Hypothalamus (tissue), 51 donors: ENCODE results near the gene FNTB.
A peak's percentile ranks its signal among the peaks of the same experiment; 100 is the strongest.
"Not testable (repeated sequence)": the region's sequence is repeated elsewhere in the genome, so short reads cannot be mapped to it uniquely, and the experiment has no call there.

ENCODE experiments used
- DNase-seq, 51 donors: peaks; one replicate each; lab custom pipeline; 2025; lab: John Stamatoyannopoulos, UW

Gene FNTB

DNA sequence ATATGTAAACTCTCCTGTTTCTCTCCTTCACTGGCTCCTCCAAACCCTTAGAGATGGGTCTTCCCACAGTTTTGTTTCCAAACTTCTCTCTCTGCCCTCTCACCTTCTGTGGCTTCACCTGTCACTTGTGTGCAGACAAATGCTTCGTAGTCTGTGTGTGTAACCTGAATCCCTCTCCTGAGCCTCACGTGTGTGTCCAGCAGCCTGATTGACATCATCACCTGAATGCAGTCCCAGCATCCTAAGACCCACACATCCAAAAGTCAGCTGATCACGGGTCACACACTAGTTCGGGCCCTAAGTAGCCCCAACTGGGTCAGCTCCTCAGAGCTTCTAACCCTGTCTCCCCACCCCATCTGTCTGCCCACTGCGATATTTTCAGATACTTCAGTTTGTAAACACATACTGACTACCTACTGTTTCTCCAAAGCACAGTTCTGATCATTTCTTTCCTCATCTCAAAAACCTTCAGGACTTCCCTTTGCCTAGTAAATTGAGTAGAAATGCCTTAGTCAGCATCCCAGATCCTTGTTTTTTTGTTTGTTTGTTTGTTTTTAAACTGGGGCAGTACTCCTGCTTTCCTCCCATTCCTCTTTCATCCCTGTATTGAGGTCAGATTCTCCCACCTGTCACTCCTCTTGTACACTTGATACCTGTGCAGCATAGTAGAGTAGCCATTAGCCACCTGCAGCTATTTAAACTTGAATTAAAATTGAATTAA, 23.7 kb downstream of the FNTB start:
- DNase-seq, result no peak

DNA sequence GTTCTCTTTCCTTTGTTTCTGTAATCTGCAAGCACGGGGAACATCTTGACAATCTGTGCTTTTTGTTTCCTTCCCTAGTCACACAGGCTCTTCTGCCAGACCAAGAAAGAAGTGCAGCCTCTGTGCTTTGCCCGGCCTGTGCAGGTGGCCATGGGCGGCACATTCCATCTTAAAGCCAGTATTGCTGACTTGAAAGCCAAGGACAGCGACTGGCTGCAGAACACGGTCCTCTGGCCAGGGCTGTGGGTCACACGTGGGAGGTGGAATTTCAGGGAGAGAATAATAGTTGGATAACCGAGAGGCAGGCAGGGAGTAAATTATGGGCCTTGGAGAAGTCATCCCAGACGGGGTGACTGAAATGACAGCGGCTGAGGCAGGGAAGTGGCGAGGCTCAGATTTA, 24.8 kb downstream of the FNTB start:
- DNase-seq, result no peak

- DNase-seq, result no peak
These were observed 25.7 kb downstream of the FNTB start for GRCh38 chr14:65012353-65012752.

GRCh38 chr14:65015391-65015790, 28.7 kb downstream of the FNTB start:
- peak in 32 of 51 donors; percentile 9 to 81 (median 44) for DNase-seq

DNA sequence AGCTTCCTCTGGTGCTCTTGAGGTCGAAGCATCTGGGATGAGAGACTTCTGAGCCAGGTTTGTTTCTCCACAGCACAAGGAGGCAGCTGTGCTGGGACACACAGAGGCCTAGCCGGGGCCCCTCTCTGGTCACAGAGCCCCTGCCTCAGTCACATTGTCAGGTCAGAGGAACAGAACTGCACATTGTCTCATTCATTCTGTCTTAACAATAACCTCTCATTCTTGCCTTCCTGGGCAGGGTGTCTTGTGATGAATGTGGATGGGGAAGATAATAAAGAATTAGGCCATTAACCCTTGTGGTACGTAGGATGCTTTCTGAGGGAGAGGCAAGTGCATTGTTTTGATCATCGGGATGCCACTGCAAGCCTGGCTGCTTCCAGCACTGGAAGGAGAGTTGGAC, 29.8 kb downstream of the FNTB start:
- DNase-seq, result peak in 18 of 51 donors; percentile 2 to 66 (median 29)

DNA sequence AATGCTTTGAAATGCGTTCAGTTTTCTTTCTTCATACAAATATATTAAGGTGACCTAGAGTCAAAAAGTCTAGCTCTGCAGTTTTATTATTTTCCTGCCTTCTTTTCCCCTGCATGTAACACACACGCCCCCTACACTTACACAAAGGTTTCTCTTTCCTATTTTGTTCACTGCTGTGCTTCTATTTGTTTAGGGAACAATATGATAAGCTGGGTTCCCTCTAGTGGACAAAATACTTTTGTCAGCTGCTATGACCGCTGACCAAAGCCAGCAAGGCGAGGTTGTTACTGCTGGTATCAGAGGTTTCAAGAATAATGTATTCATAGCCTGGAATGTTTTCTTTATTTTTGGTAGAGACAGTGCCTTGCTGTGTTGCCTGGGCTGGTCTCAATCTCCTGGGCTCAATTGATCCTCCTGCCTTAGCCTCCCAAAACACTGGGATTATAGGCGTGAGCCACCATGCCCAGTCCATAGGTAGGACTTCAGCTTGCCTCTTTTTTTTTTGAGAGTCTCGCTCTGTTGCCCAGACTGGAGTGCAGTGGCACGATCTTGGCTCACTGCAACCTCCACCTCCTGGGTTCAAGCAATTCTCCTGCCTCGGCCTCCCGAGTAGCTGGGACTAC, 33.4 kb downstream of the FNTB start:
- peak in 15 of 51 donors; percentile 5 to 67 (median 21) for DNase-seq

DNA sequence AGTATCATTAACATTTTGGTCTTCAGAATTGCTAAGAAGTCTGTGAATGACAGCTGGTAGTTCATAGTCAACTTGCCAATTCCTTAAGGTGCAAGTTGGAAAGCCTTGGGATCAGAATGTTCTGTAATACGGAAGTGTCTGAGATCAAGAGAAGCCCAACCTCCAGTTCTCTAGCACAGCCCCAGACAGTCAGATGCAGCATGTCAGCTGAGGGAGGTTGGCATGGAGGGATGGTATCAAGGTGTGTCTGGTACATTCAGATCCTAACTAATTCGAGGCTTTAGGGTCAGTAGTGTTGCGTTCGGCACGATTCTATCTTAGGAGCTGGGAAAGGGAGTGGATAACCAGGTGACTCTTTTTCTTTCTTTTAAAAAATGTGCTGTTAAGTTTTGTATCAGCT, 38.3 kb downstream of the FNTB start:
- DNase-seq, result no peak

- DNase-seq, result no peak
These were observed 39.1 kb downstream of the FNTB start for GRCh38 chr14:65025818-65026217.

DNA sequence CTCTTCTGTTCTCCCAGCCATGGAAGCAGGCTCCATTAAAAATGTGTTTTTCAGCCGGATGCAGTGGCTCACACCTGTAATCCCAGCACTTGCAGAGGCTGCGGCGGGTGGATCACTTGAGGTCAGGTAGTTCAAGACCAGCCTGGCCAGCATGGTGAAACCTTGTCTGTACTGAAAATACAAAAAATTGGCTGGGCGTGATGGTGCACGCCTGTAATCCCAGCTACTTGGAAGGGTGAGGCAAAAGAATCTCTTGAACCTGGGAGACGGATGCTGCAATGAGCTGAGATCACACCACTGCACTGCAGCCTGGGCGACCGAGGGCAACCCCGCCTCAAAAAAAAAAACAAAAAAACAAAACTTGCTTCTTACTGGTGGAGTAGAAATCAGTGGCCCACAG, 39.8 kb downstream of the FNTB start:
- no peak for DNase-seq

DNA sequence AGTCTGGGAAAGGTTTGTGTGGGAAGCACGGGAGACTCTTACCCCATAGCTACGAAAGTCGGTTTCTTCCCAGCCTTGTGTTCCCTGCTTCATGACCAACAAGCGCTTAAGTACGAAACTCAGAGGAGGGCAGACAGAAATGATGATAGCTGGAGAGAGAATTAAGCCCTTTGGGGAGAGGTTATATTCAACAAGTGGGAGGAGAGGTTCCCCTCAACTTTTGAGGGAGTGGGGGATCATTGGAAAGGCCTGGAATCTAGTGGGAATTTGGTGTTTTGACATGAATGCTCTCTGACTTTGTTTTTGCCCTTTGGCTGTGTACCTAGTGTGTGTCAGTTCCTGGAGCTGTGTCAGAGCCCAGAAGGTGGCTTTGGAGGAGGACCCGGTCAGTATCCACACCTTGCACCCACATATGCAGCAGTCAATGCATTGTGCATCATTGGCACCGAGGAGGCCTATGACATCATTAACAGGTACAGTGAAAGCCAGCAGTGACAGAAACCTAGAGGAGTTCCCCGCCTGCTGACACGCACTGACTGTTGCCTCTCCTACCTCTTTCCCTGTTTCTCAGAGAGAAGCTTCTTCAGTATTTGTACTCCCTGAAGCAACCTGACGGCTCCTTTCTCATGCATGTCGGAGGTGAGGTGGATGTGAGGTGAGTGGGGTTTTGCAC, 40.6 kb downstream of the FNTB start:
- no peak for DNase-seq

DNA sequence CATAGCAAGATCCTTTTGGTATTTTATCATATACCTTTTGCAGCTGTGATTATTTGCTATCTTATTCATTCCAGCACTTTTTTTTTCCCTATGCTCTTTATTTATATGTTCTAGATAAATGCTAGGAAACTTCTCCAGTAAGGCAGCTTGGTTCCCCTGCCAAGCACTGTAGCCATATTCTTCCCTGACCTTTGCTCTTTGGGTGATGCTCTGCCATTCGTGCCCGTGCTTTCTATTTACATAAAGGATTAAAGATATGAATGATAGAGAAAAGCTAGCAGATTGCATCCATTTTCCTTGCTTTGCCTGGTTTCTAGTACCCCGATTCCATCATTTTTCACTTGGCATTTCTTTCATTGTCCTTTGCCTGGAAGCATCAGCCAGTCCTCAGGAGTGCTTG, 42.2 kb downstream of the FNTB start:
- no peak for DNase-seq

DNA sequence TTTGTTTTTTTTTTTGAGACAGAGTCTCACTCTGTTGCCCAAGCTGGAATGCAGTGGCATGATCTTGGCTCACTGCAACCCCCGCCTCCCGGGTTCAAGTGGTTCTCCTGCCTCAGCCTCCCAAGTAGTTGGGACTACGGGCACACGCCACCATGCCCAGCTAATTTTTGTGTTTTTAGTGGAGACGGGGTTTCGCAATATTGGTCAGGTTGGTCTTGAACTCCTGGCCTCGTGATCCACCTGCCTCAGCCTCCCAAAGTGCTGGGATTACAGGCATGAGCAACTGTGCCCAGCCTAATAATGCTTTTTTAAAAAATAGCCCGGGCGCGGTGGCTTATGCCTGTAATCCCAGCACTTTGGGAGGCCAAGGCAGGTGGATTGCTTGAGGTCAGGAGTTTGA, 44.6 kb downstream of the FNTB start:
- DNase-seq, result not testable (repeated sequence)

DNA sequence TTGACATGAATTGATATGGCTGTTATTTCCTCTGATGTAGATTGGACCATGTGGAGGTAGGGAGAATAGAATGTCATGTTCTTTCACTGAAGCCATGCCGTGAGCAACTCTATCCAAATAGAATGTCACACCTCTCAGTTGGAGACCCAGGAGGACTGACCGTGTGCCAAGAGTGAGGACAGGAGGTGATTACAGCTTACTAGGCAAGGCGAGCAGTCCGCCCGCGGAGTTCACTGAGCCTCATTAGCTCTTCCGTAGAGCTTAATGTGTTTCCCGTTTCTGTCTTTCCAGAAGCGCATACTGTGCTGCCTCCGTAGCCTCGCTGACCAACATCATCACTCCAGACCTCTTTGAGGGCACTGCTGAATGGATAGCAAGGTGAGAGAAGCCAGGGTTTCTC, 45.6 kb downstream of the FNTB start:
- no peak for DNase-seq

DNA sequence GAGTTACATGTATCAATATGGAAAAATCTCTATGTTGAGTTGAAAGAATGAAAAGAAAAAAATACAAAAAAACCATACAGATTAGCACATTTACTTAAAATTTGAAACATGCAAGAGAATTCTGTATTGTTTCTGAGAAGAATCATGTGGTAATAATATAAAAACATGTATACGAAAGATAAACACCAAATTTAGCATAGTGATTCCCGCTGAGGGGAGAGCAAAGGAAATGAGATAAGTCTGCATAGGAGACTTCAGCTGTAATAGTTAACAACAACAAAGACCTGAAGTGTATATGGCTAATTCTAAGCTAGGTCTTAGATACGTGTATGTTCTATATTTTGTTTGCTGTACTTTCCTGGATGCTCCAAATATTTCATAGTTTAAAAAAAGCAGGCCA, 46.5 kb downstream of the FNTB start:
- no peak for DNase-seq

DNA sequence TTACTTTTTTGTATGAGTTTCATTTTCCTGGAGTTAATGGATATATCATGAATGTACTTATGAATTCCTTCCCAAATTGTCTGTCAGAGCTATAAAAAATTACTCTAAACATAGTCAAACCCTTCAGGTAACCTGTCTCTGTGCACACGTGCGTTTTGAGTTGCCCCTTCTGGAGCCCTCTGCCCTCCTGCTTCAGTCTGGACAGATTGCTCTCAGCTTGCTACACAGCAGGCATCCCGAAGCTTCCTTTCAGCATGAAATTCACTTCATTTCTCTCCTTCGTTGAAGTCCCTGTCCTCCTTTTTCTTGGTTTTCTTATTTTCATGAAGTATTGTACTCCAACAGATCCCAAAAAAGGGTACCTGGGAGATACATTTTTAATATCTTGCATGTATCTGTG, 47.3 kb downstream of the FNTB start:
- no peak for DNase-seq

- peak in 35 of 51 donors; percentile 11 to 75 (median 55) for DNase-seq
These were observed 48.4 kb downstream of the FNTB start for GRCh38 chr14:65035049-65035448.

DNA sequence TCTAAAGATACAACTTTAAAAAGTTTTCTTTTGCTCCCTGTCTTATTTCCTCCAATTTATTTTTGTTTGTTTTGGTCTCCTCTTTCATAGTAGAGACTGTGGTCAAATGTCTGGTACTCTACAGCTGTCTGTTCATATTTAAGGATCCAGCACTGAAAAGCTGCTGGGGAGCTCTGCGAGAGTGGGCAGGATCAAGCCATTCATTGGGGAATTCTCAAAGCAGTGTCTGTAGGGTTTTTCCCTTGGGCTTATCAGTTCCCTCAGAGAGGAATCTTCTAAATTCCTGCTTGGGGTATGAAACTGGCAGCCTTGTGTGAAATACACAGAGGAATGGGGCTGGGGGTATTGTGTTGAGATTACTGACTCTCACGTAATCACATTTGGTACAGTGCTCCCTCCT, 52.3 kb downstream of the FNTB start:
- DNase-seq, result no peak

DNA sequence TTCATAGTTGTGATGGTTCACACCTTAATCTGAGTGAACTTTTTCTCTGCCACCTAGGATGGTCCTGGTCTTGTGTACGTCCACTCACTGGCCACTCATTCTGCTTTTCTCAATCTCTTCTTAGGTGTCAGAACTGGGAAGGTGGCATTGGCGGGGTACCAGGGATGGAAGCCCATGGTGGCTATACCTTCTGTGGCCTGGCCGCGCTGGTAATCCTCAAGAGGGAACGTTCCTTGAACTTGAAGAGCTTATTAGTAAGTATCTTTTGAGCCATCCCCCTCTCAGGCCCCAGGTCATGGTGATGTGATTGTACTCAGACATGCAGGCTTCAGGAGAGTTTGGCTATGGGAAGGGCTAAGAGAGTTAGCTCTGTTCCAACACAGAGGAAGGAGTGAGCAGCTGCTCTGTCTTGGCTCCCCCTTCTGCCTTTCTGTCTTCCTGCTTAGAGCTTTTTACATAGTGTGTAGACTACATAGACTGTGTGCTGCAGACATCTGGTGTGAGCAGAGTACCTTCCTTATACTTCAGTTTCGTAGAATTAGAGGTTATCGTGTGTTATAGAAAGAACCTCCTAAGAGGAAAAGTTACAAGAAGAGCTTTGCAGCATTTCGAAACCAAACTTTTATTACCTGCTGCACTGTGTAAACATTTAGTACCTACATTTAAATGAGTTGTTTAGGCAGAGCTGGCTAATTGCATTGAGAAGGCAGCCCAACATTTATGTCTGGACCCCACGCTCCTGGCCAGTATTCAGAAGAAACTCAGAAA, 54.2 kb downstream of the FNTB start:
- no peak for DNase-seq

- DNase-seq, result no peak
These were observed 54.8 kb downstream of the FNTB start for GRCh38 chr14:65041434-65041915.

GRCh38 chr14:65042296-65042695, 55.6 kb downstream of the FNTB start:
- no peak for DNase-seq

DNA sequence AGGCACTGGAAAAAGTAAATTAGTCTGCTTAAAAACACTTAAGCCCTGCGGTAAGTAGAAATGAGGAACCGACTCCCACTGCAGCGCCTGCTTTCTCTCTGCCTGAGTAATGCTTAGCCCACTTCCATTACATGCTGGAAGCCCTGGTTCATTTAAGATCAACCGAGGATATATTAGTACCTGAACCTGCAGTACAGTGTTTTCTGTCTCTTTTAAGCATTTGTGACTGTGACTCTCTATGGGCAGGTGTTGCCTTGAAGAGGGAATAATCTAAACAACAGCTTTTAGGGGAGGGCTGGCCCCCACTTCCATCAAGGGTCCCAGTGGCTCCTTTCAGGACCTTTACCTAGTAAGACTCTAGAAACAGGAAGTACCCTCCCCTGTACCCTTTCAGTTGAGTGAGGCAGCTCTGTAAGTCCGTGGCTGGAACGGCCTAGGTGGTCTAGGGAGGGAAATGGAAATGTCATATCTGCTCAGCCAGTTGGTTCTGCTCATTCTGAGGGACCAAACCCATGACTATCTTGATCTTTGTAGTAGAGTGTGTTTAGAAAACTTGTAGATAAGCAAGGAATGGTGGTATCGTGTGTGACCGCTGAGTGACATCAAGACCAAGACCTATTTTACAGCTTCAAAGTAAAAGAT, 56.2 kb downstream of the FNTB start:
- DNase-seq, result peak in 1 of 51 donors; percentile 13
